Lung (tissue), 10 donors: Measurements from ENCODE around the gene NOMO2. TPM values are rescaled to one million over a fixed set of nuclear protein-coding genes. Genes with fewer than 3 reads are reported as not detected.
"Not testable (repeated sequence)": the region's sequence is repeated elsewhere in the genome, so short reads cannot be mapped to it uniquely, and the experiment has no call there.

ENCODE experiments used
- ATAC-seq: fragments of 200-7000 bp; cut with Tn5 transposase; one replicate; pipeline ENCODE4 v1.9.1; 2020; ENCODE audit warnings: moderate number of reproducible peaks; ENCODE audit not compliant: insufficient read depth, low FRiP score
- DNase-seq, 3 donors: peaks; one replicate each; pipeline ENCODE4 v3.0.0-alpha.2; 2013 to 2017
- H3K27ac ChIP-seq, 2 donors: one replicate each; pipeline ENCODE4 v1.5.1; 2013; ENCODE audit warnings: mild to moderate bottlenecking in 2 of 2, moderate library complexity in 2 of 2, control low read depth in 1 of 2, inconsistent platforms in 1 of 2, low read depth in 1 of 2, low read length in 1 of 2
- H3K27me3 ChIP-seq, 3 donors: one replicate each; pipeline ENCODE4 v1.5.1; 2013; ENCODE audit warnings: low read length in 2 of 3; ENCODE audit not compliant: control insufficient read depth in 3 of 3, insufficient read depth in 3 of 3
- H3K36me3 ChIP-seq, 4 donors: one replicate each; pipeline ENCODE4 v1.5.1; 2013; ENCODE audit warnings: low read length in 4 of 4, mild to moderate bottlenecking in 1 of 4, moderate library complexity in 1 of 4; ENCODE audit not compliant: control insufficient read depth in 4 of 4, insufficient read depth in 4 of 4
- H3K4me1 ChIP-seq, 5 donors: one replicate each; pipeline ENCODE4 v1.5.1; 2013; ENCODE audit warnings: low read length in 5 of 5, mild to moderate bottlenecking in 2 of 5, moderate library complexity in 1 of 5; ENCODE audit not compliant: control insufficient read depth in 5 of 5, insufficient read depth in 5 of 5
- H3K4me3 ChIP-seq: one replicate; pipeline ENCODE4 v1.5.1; 2013; ENCODE audit warnings: mild to moderate bottlenecking, control low read depth, moderate library complexity
- H3K9ac ChIP-seq, 2 donors: one replicate each; pipeline ENCODE4 v1.5.1; 2013; ENCODE audit warnings: low read length in 2 of 2, control low read depth in 1 of 2; ENCODE audit not compliant: insufficient read depth in 1 of 2
- H3K9me3 ChIP-seq, 4 donors: one replicate each; pipeline ENCODE4 v1.5.1; 2013; ENCODE audit warnings: low read length in 3 of 4, mild to moderate bottlenecking in 1 of 4, moderate library complexity in 1 of 4; ENCODE audit not compliant: control insufficient read depth in 4 of 4, insufficient read depth in 3 of 4
- WGBS, 2 donors: extraction: QIAGEN DNeasy Blood & Tissue Kit; methylation state at CpG; one replicate each; pipeline ENCODE4 v1.1.7; 2013; 5-methylcytosine and 5-hydroxymethylcytosine counted together
- polyA plus RNA-seq, 2 donors: library from polyadenylated mRNA; stranded (reverse); fragments of 200-250 nt; gene quantifications; one replicate each; pipeline ENCODE4 v1.2.1, GENCODE V29; 2013
- total RNA-seq, 2 donors: library from RNA; depleted of rRNA in 1 of 2; stranded (reverse); fragments of >200 nt in 1 of 2; gene quantifications; one replicate each; pipeline ENCODE4 v1.2.1, GENCODE V29; 2014 to 2021
- donor health status: Bipolar disorder and iron deficiency.
- donor health status: healthy.
- donor health status: DM: yes; HTN: yes; CAD: no.

NOMO2 gene
- total and polyA plus RNA-seq, 4 donors, result 58.8 to 123 (median 88.3) TPM

- 24 to 72% methylated on average over 2 of the region's 3 CpGs for WGBS, 2 donors
- not testable (repeated sequence) for ATAC-seq, H3K9me3 ChIP-seq, DNase-seq, H3K9ac ChIP-seq, H3K27ac ChIP-seq, H3K36me3 ChIP-seq, H3K27me3 ChIP-seq, H3K4me3 ChIP-seq, H3K4me1 ChIP-seq
These were observed 31.6 kb downstream of the NOMO2 start for GRCh38 chr16:18530329-18530728.

- not testable (repeated sequence) for H3K27me3 ChIP-seq, H3K4me3 ChIP-seq, H3K27ac ChIP-seq, H3K9ac ChIP-seq, H3K9me3 ChIP-seq, DNase-seq, ATAC-seq, H3K36me3 ChIP-seq, H3K4me1 ChIP-seq
- WGBS, 2 donors, result 94 to 96% methylated on average over 2 of the region's 4 CpGs
These were observed 35.4 kb downstream of the NOMO2 start for GRCh38 chr16:18526547-18526946.

- 99% methylated on average over 7 to 8 of the region's 8 CpGs for WGBS, 2 donors
- H3K4me3 ChIP-seq, H3K27ac ChIP-seq, H3K36me3 ChIP-seq, ATAC-seq, DNase-seq, H3K4me1 ChIP-seq, H3K9me3 ChIP-seq, H3K9ac ChIP-seq, H3K27me3 ChIP-seq: not testable (repeated sequence)
These were observed 35.9 kb downstream of the NOMO2 start for GRCh38 chr16:18525882-18526482.

- not testable (repeated sequence) for H3K27ac ChIP-seq, DNase-seq, H3K9me3 ChIP-seq, ATAC-seq, H3K9ac ChIP-seq, H3K4me3 ChIP-seq, H3K36me3 ChIP-seq, H3K27me3 ChIP-seq, H3K4me1 ChIP-seq
- no CpG with 5 or more reads among the region's 9 CpGs for WGBS, 2 donors
These were observed 39.3 kb downstream of the NOMO2 start for GRCh38 chr16:18522637-18523036.

- WGBS, 2 donors, result no CpG with 5 or more reads among the region's 15 CpGs
- H3K9ac ChIP-seq, H3K27me3 ChIP-seq, H3K27ac ChIP-seq, DNase-seq, H3K36me3 ChIP-seq, H3K4me3 ChIP-seq, H3K9me3 ChIP-seq, H3K4me1 ChIP-seq, ATAC-seq: not testable (repeated sequence)
These were observed 40.3 kb downstream of the NOMO2 start for GRCh38 chr16:18521445-18522181.

- WGBS, 2 donors, result no CpG with 5 or more reads among the region's 12 CpGs
- not testable (repeated sequence) for H3K9ac ChIP-seq
These were observed 43.2 kb downstream of the NOMO2 start for GRCh38 chr16:18518536-18519283.

GRCh38 chr16:18498430-18498829 is 63.5 kb downstream of the NOMO2 start:
- peak; percentile 37 for ATAC-seq
- WGBS, 2 donors, result no CpG with 5 or more reads among the region's 7 CpGs
- H3K4me3 ChIP-seq, H3K27ac ChIP-seq, H3K9ac ChIP-seq, H3K9me3 ChIP-seq, H3K4me1 ChIP-seq, DNase-seq, H3K36me3 ChIP-seq, H3K27me3 ChIP-seq: not testable (repeated sequence)

More at GRCh38 chr16:18518536-18519283, 43.2 kb downstream of the NOMO2 start:
- H3K9me3 ChIP-seq, H3K4me3 ChIP-seq, ATAC-seq, DNase-seq, H3K27me3 ChIP-seq, H3K27ac ChIP-seq, H3K36me3 ChIP-seq, H3K4me1 ChIP-seq: not testable (repeated sequence)

GRCh38 chr16:18497032-18497431 is 64.9 kb downstream of the NOMO2 start:
- not testable (repeated sequence) for H3K4me3 ChIP-seq, DNase-seq, H3K9me3 ChIP-seq, ATAC-seq, H3K27me3 ChIP-seq, H3K9ac ChIP-seq, H3K4me1 ChIP-seq, H3K27ac ChIP-seq, H3K36me3 ChIP-seq
- WGBS, 2 donors, result no CpG with 5 or more reads among the region's 5 CpGs
